Chondrocyte (in vitro differentiated cells): Measurements from ENCODE around the gene RPL23. TPM values are rescaled to one million over a fixed set of nuclear protein-coding genes. Genes with fewer than 3 reads are reported as not detected.

Source experiments
- DNase-seq: peaks from one replicate; pipeline ENCODE4 v3.0.0; 2021; ENCODE audit warnings: mixed read lengths, low spot score
- H3K27ac Mint-ChIP-seq: one replicate; pipeline ENCODE4 v1.8.0; 2021; ENCODE audit warnings: mild to moderate bottlenecking, moderate library complexity, mixed read lengths; ENCODE audit not compliant: unreplicated experiment
- H3K27me3 Mint-ChIP-seq: 2 replicates; pipeline ENCODE4 v1.8.0; 2021; ENCODE audit warnings: low read depth, mixed read lengths
- H3K36me3 Mint-ChIP-seq: 2 replicates; pipeline ENCODE4 v1.8.0; 2021; ENCODE audit warnings: low read depth, mixed read lengths
- H3K4me1 Mint-ChIP-seq: 2 replicates; pipeline ENCODE4 v1.8.0; 2021; ENCODE audit warnings: low read depth, mild to moderate bottlenecking, mixed read lengths
- H3K4me3 Mint-ChIP-seq: one replicate; pipeline ENCODE4 v1.8.0; 2021; ENCODE audit warnings: mild to moderate bottlenecking, moderate library complexity, mixed read lengths; ENCODE audit not compliant: unreplicated experiment
- H3K9me3 Mint-ChIP-seq: 2 replicates; pipeline ENCODE4 v1.8.0; 2021; ENCODE audit warnings: low read depth, mixed read lengths
- total RNA-seq: library from RNA; stranded (reverse); gene quantifications from 3 replicates; pipeline ENCODE4 v1.2.1, GENCODE V29; 2021
- TF ChIP-seq, protein P1 (sequence below): fragments of 200-600 bp; sonication (generic); IDR thresholded peaks from 2 replicates; pipeline ENCODE4 v1.5.0; 2021; ENCODE audit warnings: antibody characterized with exemption, mild to moderate bottlenecking, moderate library complexity

RPL23 gene
- total RNA-seq, 1 donor from 2014 or later = 959 TPM

DNA sequence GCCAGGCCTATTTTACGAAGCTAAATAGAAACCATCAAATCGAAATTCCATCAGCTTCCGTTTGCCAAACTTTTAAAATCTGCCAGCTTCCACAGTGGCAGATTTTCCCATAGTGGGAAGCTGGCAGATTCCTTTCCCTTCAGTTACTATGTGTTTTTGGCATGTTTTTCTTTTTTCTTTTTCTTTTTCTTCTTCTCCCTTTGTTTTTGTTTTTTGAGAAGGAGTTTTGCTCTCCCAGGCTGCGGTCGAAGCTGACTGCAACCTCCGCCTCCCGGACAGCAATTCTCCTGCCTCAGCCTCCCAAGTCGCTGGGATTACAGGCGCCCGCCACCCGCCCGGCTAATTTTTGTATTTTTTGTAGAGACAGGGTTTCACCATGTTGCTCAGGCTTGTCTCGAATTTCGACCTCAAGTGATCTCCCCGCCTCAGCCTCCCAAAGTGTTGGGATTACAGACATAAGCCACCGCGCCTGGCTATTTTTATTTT lies 27.7 kb downstream of the RPL23 start:
- TF ChIP-seq, protein P1, sequence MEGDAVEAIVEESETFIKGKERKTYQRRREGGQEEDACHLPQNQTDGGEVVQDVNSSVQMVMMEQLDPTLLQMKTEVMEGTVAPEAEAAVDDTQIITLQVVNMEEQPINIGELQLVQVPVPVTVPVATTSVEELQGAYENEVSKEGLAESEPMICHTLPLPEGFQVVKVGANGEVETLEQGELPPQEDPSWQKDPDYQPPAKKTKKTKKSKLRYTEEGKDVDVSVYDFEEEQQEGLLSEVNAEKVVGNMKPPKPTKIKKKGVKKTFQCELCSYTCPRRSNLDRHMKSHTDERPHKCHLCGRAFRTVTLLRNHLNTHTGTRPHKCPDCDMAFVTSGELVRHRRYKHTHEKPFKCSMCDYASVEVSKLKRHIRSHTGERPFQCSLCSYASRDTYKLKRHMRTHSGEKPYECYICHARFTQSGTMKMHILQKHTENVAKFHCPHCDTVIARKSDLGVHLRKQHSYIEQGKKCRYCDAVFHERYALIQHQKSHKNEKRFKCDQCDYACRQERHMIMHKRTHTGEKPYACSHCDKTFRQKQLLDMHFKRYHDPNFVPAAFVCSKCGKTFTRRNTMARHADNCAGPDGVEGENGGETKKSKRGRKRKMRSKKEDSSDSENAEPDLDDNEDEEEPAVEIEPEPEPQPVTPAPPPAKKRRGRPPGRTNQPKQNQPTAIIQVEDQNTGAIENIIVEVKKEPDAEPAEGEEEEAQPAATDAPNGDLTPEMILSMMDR = no peak
- Mint-ChIP-seq H3K4me1 (peaks cover 28% of the 10 kb centered on the region), H3K36me3 (peaks cover 4% of the 10 kb centered on the region), H3K27me3 (no peaks in the 10 kb centered on the region), H3K27ac (peak overlapping the region; percentile 100), H3K4me3 (peak overlapping the region; percentile 97), H3K9me3 (no peaks in the 10 kb centered on the region)
- DNase-seq = no peak

GRCh38 chr17:38824899-38825761 lies 28.4 kb downstream of the RPL23 start, which contains the start of gene CWC25:
Gene CWC25 (minus strand): TSS chr17:38825321. CDS start chr17:38825183, 138 bp downstream.
- TF ChIP-seq, protein P1 = no peak
- peak; percentile 97 for DNase-seq
- H3K36me3 Mint-ChIP-seq = peaks cover 9% of the 10 kb centered on the region
- peaks cover 28% of the 10 kb centered on the region for H3K4me1 Mint-ChIP-seq
- peak within 1 kb of the TSS; percentile 100 for H3K27ac Mint-ChIP-seq
- peak within 1 kb of the TSS; percentile 97 for H3K4me3 Mint-ChIP-seq
- H3K27me3 Mint-ChIP-seq = no peaks in the 10 kb centered on the region
- no peaks in the 10 kb centered on the region for H3K9me3 Mint-ChIP-seq

- no peaks in the 10 kb centered on the region for H3K9me3 Mint-ChIP-seq
- no peak overlapping the region for H3K4me3 Mint-ChIP-seq
- TF ChIP-seq, protein P1 = peak; percentile 65
- peak overlapping the region; percentile 27 for H3K27ac Mint-ChIP-seq
- DNase-seq = no peak
- H3K4me1 Mint-ChIP-seq = peaks cover 5% of the 10 kb centered on the region
- H3K36me3 Mint-ChIP-seq = peaks cover 16% of the 10 kb centered on the region
- H3K27me3 Mint-ChIP-seq = no peaks in the 10 kb centered on the region
Measured at GRCh38 chr17:38815576-38816193, 37.8 kb downstream of the RPL23 start.

DNA sequence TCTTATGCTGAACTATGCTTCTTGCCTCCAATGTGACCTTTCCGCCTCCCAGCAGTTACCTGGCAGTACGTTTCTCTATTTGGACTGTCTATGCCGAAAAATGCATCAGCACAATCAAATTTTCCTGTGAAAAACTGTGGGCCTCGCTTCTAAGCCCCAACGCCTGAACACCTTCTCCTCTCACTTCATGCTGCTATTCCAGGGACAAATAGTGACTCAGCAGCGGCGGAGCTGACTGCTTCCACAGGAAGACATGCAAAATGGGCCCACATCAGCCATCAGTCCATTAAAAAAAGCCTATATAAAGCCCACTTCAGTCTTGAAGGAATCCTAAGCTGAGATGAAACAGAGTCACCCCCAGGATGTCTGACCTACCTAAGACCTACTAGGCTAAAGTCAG lies 43.7 kb downstream of the RPL23 start:
- no peak overlapping the region for H3K27ac Mint-ChIP-seq
- TF ChIP-seq, protein P1 = no peak
- H3K4me1 Mint-ChIP-seq = no peaks in the 10 kb centered on the region
- DNase-seq = no peak
- H3K36me3 Mint-ChIP-seq = peaks cover 31% of the 10 kb centered on the region
- no peaks in the 10 kb centered on the region for H3K27me3 Mint-ChIP-seq
- no peak overlapping the region for H3K4me3 Mint-ChIP-seq
- no peaks in the 10 kb centered on the region for H3K9me3 Mint-ChIP-seq

DNA sequence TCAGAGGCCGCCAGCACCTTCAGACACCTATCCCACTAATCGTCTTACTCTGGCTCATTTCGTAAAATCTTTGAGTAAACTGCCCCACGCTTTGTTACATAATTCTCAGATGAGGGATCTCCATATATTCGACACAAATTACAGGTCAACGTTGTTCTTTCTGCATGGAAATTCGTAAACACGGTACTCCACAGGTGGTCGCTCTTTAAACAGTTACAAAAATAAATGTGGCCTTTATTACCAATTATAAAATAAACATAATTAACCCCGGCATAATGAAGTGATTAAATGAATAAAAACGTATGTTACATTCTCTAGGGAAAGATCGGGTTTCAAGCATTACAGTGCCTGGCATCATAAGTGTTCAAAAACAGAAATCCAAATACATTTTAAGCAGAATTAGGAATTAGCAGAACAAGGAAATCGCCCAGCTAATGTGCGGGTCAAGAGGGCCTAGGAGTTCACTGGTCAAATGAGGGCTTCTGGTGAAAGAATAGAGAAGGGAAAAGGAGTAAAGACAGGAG lies 53.2 kb downstream of the RPL23 start:
- peak overlapping the region; percentile 77 for H3K4me3 Mint-ChIP-seq
- H3K27me3 Mint-ChIP-seq = no peaks in the 10 kb centered on the region
- TF ChIP-seq, protein P1 = no peak
- peaks cover 2% of the 10 kb centered on the region for H3K9me3 Mint-ChIP-seq
- peaks cover 20% of the 10 kb centered on the region for H3K36me3 Mint-ChIP-seq
- DNase-seq = no peak
- H3K4me1 Mint-ChIP-seq = peaks cover 30% of the 10 kb centered on the region
- peak overlapping the region; percentile 92 for H3K27ac Mint-ChIP-seq
